B cell (primary cell): ENCODE results near the gene UNC13D. TPM values are rescaled to one million over a fixed set of nuclear protein-coding genes. Genes with fewer than 3 reads are reported as not detected.

Experiments used
- ATAC-seq: fragments of 200-7000 bp; cut with Tn5 transposase; one replicate; pipeline ENCODE4 v1.10.0; 2021; ENCODE audit warnings: low read depth, mild to moderate bottlenecking, moderate number of reproducible peaks, moderate library complexity
- CTCF ChIA-PET: fragments of 350-600 bp; sonication (Branson Sonifier 250); formaldehyde crosslinking; loops from one replicate; lab custom pipeline; 2021; ENCODE audit warnings: antibody characterized with exemption, inconsistent platforms; lab: Charles Lee
- POLR2A ChIA-PET: fragments of 350-600 bp; sonication (Branson Sonifier 250); formaldehyde crosslinking; loops from one replicate; lab custom pipeline; 2021; ENCODE audit warnings: antibody characterized with exemption; lab: Charles Lee
- DNase-seq: peaks from one replicate; pipeline ENCODE4 v3.0.0; 2013
- H2AFZ ChIP-seq: 2 replicates; pipeline ENCODE4 v1.6.1; 2012; ENCODE audit warnings: mild to moderate bottlenecking, low read depth, low read length; ENCODE audit not compliant: insufficient read depth, poor library complexity, severe bottlenecking
- H3K27ac ChIP-seq, 2 donors: 1 replicate in 1 of 2; 2 replicates in 1 of 2; pipeline ENCODE4 v1.5.1; 2012 to 2013; ENCODE audit warnings: low read length in 2 of 2, mild to moderate bottlenecking in 2 of 2, moderate library complexity in 1 of 2
- H3K27me3 ChIP-seq, 4 experiments: fragments of 200-600 bp in 1 of 4; sonication (generic) in 1 of 4; replicated peaks in 1 of 4; 1 replicate in 2 of 4; 2 replicates in 2 of 4; pipeline versions ENCODE4 v1.6.1 to v1.7.0; 2013 to 2016; ENCODE audit warnings: low read length in 3 of 4, mild to moderate bottlenecking in 2 of 4, mixed read lengths in 1 of 4, moderate library complexity in 1 of 4; ENCODE audit not compliant: insufficient read depth in 4 of 4, control insufficient read depth in 3 of 4; ENCODE audit errors: control extremely low read depth in 1 of 4
- H3K36me3 ChIP-seq, 2 experiments: replicated peaks in 1 of 2; 1 replicate in 1 of 2; 2 replicates in 1 of 2; pipeline versions ENCODE4 v1.6.1 to v1.7.1; 2013; ENCODE audit warnings: low read length in 1 of 2; ENCODE audit not compliant: insufficient read depth in 2 of 2, control insufficient read depth in 1 of 2; ENCODE audit errors: control extremely low read depth in 1 of 2, extremely low read depth in 1 of 2
- H3K4me1 ChIP-seq, 2 donors: fragments of 200-600 bp in 1 of 2; sonication (generic) in 1 of 2; 1 replicate in 1 of 2; 2 replicates in 1 of 2; pipeline versions ENCODE4 v1.5.1 to v1.6.1; 2013 to 2017; ENCODE audit warnings: low read length in 2 of 2; ENCODE audit not compliant: control insufficient read depth in 2 of 2, insufficient read depth in 2 of 2
- H3K4me2 ChIP-seq: replicated peaks from 2 replicates; pipeline ENCODE3; 2012; ENCODE audit warnings: mild to moderate bottlenecking, low read depth, low read length; ENCODE audit not compliant: poor library complexity, severe bottlenecking
- H3K4me3 ChIP-seq, 5 experiments: fragments of 200-600 bp in 1 of 5; sonication (generic) in 1 of 5; 1 replicate in 3 of 5; 2 replicates in 2 of 5; pipeline versions ENCODE4 v1.5.1 to v1.7.0; 2011 to 2016; ENCODE audit warnings: low read length in 4 of 5, mild to moderate bottlenecking in 4 of 5, low read depth in 2 of 5, control low read depth in 1 of 5, moderate library complexity in 1 of 5; ENCODE audit not compliant: insufficient read depth in 1 of 5; ENCODE audit errors: control extremely low read depth in 1 of 5, extremely low read depth in 1 of 5
- H3K79me2 ChIP-seq: fragments of 200-600 bp; sonication (generic); one replicate; pipeline ENCODE4 v1.6.0; 2016; ENCODE audit warnings: low read length; ENCODE audit not compliant: control insufficient read depth, insufficient read depth
- H3K9ac ChIP-seq: fragments of 200-600 bp; sonication (generic); 2 replicates; pipeline ENCODE4 v1.6.1; 2017; ENCODE audit warnings: mild to moderate bottlenecking, low read length, moderate library complexity
- H3K9me3 ChIP-seq, 3 donors: one replicate each; pipeline versions ENCODE4 v1.6.1 to v1.7.1; 2013; ENCODE audit warnings: low read length in 2 of 3; ENCODE audit not compliant: control insufficient read depth in 2 of 3, insufficient read depth in 1 of 3; ENCODE audit errors: control extremely low read depth in 1 of 3
- H4K20me1 ChIP-seq: 2 replicates; pipeline ENCODE4 v1.6.0; 2012; ENCODE audit warnings: mild to moderate bottlenecking, low read length; ENCODE audit not compliant: insufficient read depth, control insufficient read depth, poor library complexity, severe bottlenecking
- H3K27ac Mint-ChIP-seq: one replicate; pipeline ENCODE4 v1.8.0; 2021; ENCODE audit warnings: mixed read lengths
- H3K27me3 Mint-ChIP-seq: one replicate; pipeline ENCODE4 v1.8.0; 2021; ENCODE audit warnings: mixed read lengths
- H3K4me1 Mint-ChIP-seq: one replicate; pipeline ENCODE4 v1.8.0; 2021; ENCODE audit warnings: mixed read lengths
- H3K4me3 Mint-ChIP-seq: one replicate; pipeline ENCODE4 v1.8.0; 2021; ENCODE audit warnings: mixed read lengths
- H3K9me3 Mint-ChIP-seq: one replicate; pipeline ENCODE4 v1.8.0; 2022; ENCODE audit warnings: mixed read lengths; ENCODE audit not compliant: insufficient read depth
- EZH2 ChIP-seq: IDR thresholded peaks from 2 replicates; pipeline ENCODE4 v1.6.1; 2012; ENCODE audit warnings: borderline replicate concordance, low read depth, mild to moderate bottlenecking, moderate library complexity, low read length; ENCODE audit not compliant: insufficient read depth, poor library complexity, severe bottlenecking
- WGBS: methylation state at CpG from one replicate; pipeline ENCODE4 v1.1.5; 2013; ENCODE audit warnings: missing lambda C conversion rate; ENCODE audit not compliant: insufficient coverage; 5-methylcytosine and 5-hydroxymethylcytosine counted together
- intact Hi-C: fragments of 100-400 bp; cut with micrococcal nuclease; formaldehyde crosslinking; loops from one replicate; pipeline ENCODE4 v1.10.0; 2022
- polyA plus RNA-seq: library from polyadenylated mRNA; depleted of rRNA; stranded (reverse); fragments of >200 nt; gene quantifications from 2 replicates; pipeline ENCODE4 v1.2.3, GENCODE V29; 2012
- total RNA-seq, 2 donors: library from RNA; stranded (reverse); fragments of 120-200 nt in 1 of 2; gene quantifications; 1 replicate in 1 of 2; 2 replicates in 1 of 2; pipeline versions ENCODE4 v1.2.3 to v1.2.4, GENCODE V29; 2013 to 2022
- TF ChIP-seq, protein P1 (sequence below): fragments of 200-600 bp; IDR thresholded peaks from one replicate; pipeline ENCODE4 v1.8.0; 2022; ENCODE audit warnings: antibody characterized with exemption, mild to moderate bottlenecking

Gene UNC13D
- total and polyA plus RNA-seq, 2 donors (not counting 1 experiment from before 2014, with no cell fraction given) = 101 to 107 TPM

DNA sequence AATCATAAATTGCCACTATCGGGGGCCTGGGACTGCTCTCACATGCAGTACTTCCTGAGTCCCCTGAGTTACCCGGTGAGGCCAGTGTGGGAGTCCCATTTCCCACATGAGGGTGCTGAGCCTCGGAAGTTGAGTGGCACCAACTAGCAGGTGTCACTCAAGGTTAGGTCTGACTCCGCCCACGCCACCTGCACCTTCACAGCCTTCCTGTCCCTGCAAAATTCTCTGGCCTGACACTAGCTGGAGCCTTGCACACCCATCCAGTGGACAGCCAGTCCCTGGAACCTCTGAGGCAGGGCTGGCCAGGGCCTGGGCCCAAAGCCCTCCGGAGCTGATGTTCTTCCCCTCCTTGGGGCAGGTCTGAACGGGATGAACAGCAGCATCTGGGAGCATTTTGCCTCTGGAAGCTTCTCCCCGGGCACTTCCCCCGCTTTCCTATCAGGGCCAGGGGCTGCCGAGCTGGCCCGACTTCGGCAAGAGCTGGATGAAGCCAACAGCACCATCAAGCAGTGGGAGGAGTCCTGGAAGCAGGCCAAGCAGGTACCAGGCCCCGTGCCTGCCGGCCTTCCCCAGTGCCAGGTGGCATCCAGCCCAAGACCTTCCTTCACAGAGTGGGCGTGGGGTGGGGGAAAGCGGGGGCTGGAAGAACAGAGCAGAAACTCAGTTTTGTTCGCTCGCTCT, 21.9 kb downstream of the UNC13D start:
- TF ChIP-seq, protein P1, sequence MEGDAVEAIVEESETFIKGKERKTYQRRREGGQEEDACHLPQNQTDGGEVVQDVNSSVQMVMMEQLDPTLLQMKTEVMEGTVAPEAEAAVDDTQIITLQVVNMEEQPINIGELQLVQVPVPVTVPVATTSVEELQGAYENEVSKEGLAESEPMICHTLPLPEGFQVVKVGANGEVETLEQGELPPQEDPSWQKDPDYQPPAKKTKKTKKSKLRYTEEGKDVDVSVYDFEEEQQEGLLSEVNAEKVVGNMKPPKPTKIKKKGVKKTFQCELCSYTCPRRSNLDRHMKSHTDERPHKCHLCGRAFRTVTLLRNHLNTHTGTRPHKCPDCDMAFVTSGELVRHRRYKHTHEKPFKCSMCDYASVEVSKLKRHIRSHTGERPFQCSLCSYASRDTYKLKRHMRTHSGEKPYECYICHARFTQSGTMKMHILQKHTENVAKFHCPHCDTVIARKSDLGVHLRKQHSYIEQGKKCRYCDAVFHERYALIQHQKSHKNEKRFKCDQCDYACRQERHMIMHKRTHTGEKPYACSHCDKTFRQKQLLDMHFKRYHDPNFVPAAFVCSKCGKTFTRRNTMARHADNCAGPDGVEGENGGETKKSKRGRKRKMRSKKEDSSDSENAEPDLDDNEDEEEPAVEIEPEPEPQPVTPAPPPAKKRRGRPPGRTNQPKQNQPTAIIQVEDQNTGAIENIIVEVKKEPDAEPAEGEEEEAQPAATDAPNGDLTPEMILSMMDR = no peak
- no peak for TF ChIP-seq EZH2
- Histone ChIP-seq H3K9me3 (no peaks in the 10 kb centered on the region), H3K4me2 (no peak overlapping the region), H3K9ac (no peak overlapping the region), H3K79me2 (no peaks in the 10 kb centered on the region), H3K4me3 (no peak overlapping the region), H4K20me1 (no peaks in the 10 kb centered on the region), H3K27ac (no peak overlapping the region), H3K27me3 (no peaks in the 10 kb centered on the region), H3K4me1 (peaks cover 5 to 9% of the 10 kb centered on the region in 2 donors), H2AFZ (no peak overlapping the region), H3K36me3 (peaks cover 0 to 71% of the 10 kb centered on the region in 2 experiments)
- peaks cover 14% of the 10 kb centered on the region for H3K4me1 Mint-ChIP-seq
- CTCF ChIA-PET = interaction anchor here (1.2 to 1.7 kb wide), 5 partner anchors 16 to 73 kb away, joined by 3 to 4 read pairs (median 3); partner anchors contain the start of gene GALK1
- POLR2A ChIA-PET = interaction anchor here (0.6 kb wide), 1 partner anchor 52 kb away, joined by 3 read pairs; no protein-coding TSS in a partner anchor
- no peak overlapping the region for H3K4me3 Mint-ChIP-seq
- no peaks in the 10 kb centered on the region for H3K27me3 Mint-ChIP-seq
- 68% methylated on average over 18 of the region's 18 CpGs for WGBS
- intact Hi-C loops = no loop called here
- ATAC-seq = no peak
- H3K27ac Mint-ChIP-seq = peak overlapping the region; percentile 32
- H3K9me3 Mint-ChIP-seq = no peaks in the 10 kb centered on the region
- DNase-seq = no peak

GRCh38 chr17:75821552-75821951, 22.7 kb downstream of the UNC13D start:
- Histone ChIP-seq H3K4me2 (no peak overlapping the region), H3K27me3 (no peaks in the 10 kb centered on the region), H3K79me2 (no peaks in the 10 kb centered on the region), H3K27ac (no peak overlapping the region), H2AFZ (no peak overlapping the region), H3K9ac (no peak overlapping the region), H3K4me3 (no peak overlapping the region), H3K9me3 (no peaks in the 10 kb centered on the region), H3K36me3 (peaks cover 0 to 74% of the 10 kb centered on the region in 2 experiments), H3K4me1 (peaks cover 0 to 4% of the 10 kb centered on the region in 2 donors), H4K20me1 (no peaks in the 10 kb centered on the region)
- intact Hi-C loops = no loop called here
- WGBS = 90% methylated on average over 7 of the region's 7 CpGs
- TF ChIP-seq EZH2 = no peak
- TF ChIP-seq, protein P1 = no peak
- Mint-ChIP-seq H3K4me1 (peaks cover 10% of the 10 kb centered on the region), H3K27me3 (no peaks in the 10 kb centered on the region), H3K4me3 (no peak overlapping the region), H3K27ac (peak overlapping the region; percentile 32), H3K9me3 (no peaks in the 10 kb centered on the region)
- POLR2A ChIA-PET = interaction anchor here (1.3 kb wide), 1 partner anchor 57 kb away, joined by 6 read pairs; the partner anchor contains the start of gene GALK1
- DNase-seq (no peak), ATAC-seq (no peak)
- CTCF ChIA-PET = interaction anchor here (0.9 to 1.7 kb wide), 6 partner anchors 9 to 72 kb away, joined by 3 to 4 read pairs (median 3); partner anchors contain the start of gene GALK1
